Ovary (tissue), 9 donors: ENCODE data around the gene KAT6B. TPM values are rescaled to one million over a fixed set of nuclear protein-coding genes. Genes with fewer than 3 reads are reported as not detected.

Experiments
- DNase-seq, 5 donors: peaks; one replicate each; pipeline ENCODE4 v3.0.0-alpha.2; 2019 to 2020
- H3K27ac ChIP-seq, 2 donors: fragments of 200-600 bp; one replicate each; pipeline versions ENCODE4 v1.5.1 to v1.8.0; 2019 to 2022
- H3K27me3 ChIP-seq: fragments of 200-600 bp; one replicate; pipeline ENCODE4 v1.8.0; 2022
- H3K36me3 ChIP-seq: fragments of 200-600 bp; sonication (generic); one replicate; pipeline ENCODE4 v1.5.1; 2019
- H3K4me1 ChIP-seq: one replicate; pipeline ENCODE4 v1.8.1; 2013; ENCODE audit warnings: mild to moderate bottlenecking, moderate library complexity; ENCODE audit not compliant: insufficient read depth
- H3K4me3 ChIP-seq: fragments of 200-600 bp; sonication (generic); one replicate; pipeline ENCODE4 v1.5.1; 2017
- H3K9me3 ChIP-seq, 2 donors: fragments of 200-600 bp in 1 of 2; sonication (generic) in 1 of 2; one replicate each; pipeline versions ENCODE4 v1.5.1 to v1.8.1; 2013 to 2019; ENCODE audit warnings: mild to moderate bottlenecking in 1 of 2, moderate library complexity in 1 of 2
- CTCF ChIP-seq, 3 donors: fragments of 450-650 bp in 2 of 3; fragments of 200-600 bp in 1 of 3; IDR thresholded peaks; one replicate each; pipeline versions ENCODE4 v1.5.1 to v1.8.0; 2016 to 2022; ENCODE audit warnings: antibody characterized with exemption in 3 of 3, mild to moderate bottlenecking in 1 of 3
- EP300 ChIP-seq: sonication (generic); formaldehyde crosslinking; IDR thresholded peaks from one replicate; pipeline ENCODE4 v1.6.1; 2017; ENCODE audit warnings: antibody characterized with exemption
- POLR2A ChIP-seq: fragments of 450-650 bp; IDR thresholded peaks from one replicate; pipeline ENCODE4 v1.6.1; 2017; ENCODE audit warnings: antibody characterized with exemption, mild to moderate bottlenecking, moderate library complexity
- WGBS, 3 donors: extraction: QIAGEN DNeasy Blood & Tissue Kit in 1 of 3; methylation state at CpG; one replicate each; pipeline versions ENCODE4 v1.1.5 to v1.1.7; 2013 to 2017; 5-methylcytosine and 5-hydroxymethylcytosine counted together
- intact Hi-C, 4 donors: fragments of 100-400 bp; cut with DNase I; formaldehyde crosslinking; loops; one replicate each; pipeline versions ENCODE4 v1.11.0 to v1.15.1; 2022 to 2023
- polyA plus RNA-seq, 2 donors: library from polyadenylated mRNA; stranded (reverse); fragments of 200-250 nt in 1 of 2; fragments of 350-450 nt in 1 of 2; fragmentation: Illumina TruSeq in 1 of 2; extraction: RNeasy Lipid Tissue Mini Kit (QIAGEN cat#74804) in 1 of 2; gene quantifications; one replicate each; pipeline ENCODE4 v1.2.3, GENCODE V29; 2013 to 2014
- total RNA-seq, 7 donors: library from RNA; depleted of rRNA in 2 of 7; stranded (reverse); fragments of >200 nt in 2 of 7; fragmentation: NEBNext Ultra II Directional in 3 of 7; extraction: Animal tissue kit (Norgen Biotek cat#: 25700) in 3 of 7; gene quantifications; one replicate each; pipeline versions ENCODE4 v1.1.0 to v1.2.4, GENCODE V29; 2016 to 2023
- donor health status: DM: no; HTN: no; CAD: no; lungs with moderate emphysema.
- donor health status: DM: no; HTN: no; CAD: no.
- donor health status: Bipolar disorder and iron deficiency.
- donor health status: DM: yes; HTN: yes; CAD: no.
- donor health status: DM: no; HTN: no; CAD: no.
- donor health status: DM: yes; HTN: yes; CAD: no.

KAT6B gene
- total and polyA plus RNA-seq, 9 donors = 14.9 to 61.6 (median 49.2) TPM

- H3K4me1 ChIP-seq = no peaks in the 10 kb centered on the region
- 87 to 93% (median 92%) methylated on average over 5 of the region's 5 CpGs for whole genome bisulfite sequencing, 3 donors
- H3K4me3 ChIP-seq = no peak overlapping the region
- intact Hi-C loops = no loop called here
- no peak for DNase-seq
- H3K27me3 ChIP-seq = no peaks in the 10 kb centered on the region
- no peaks in the 10 kb centered on the region for H3K9me3 ChIP-seq
- no peaks in the 10 kb centered on the region for H3K36me3 ChIP-seq
- TF ChIP-seq EP300 (no peak), POLR2A (no peak), CTCF (IDR thresholded peaks at IDR 0.05) (no peak)
- no peak overlapping the region for H3K27ac ChIP-seq
Measured at GRCh38 chr10:75001715-75002350, 175.4 kb downstream of the KAT6B start.

DNA sequence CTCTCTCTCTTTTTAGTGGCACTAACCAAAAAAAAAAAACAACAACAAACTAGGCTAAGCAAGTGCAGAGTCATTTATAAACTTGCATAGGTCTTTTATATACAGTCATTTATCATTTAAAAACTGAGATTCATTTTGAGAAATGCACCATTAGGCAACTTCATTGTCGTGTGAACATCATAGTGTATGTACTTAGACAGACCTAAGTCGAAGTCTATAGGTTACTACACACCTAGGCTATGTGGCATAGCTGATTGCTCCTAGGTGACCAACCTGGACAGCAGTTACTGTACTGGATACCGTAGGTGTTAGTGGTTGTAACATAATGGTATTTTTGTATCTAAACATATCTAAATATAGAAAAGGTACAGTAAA lies 175.9 kb downstream of the KAT6B start:
- Histone ChIP-seq H3K9me3 (no peaks in the 10 kb centered on the region), H3K4me1 (peaks cover 1% of the 10 kb centered on the region), H3K27ac (no peak overlapping the region), H3K4me3 (no peak overlapping the region), H3K36me3 (no peaks in the 10 kb centered on the region), H3K27me3 (no peaks in the 10 kb centered on the region)
- TF ChIP-seq EP300 (no peak), CTCF (IDR thresholded peaks at IDR 0.05) (no peak), POLR2A (no peak)
- no peak for DNase-seq
- intact Hi-C loops = no loop called here
- 96 to 98% (median 96%) methylated on average over 3 of the region's 3 CpGs for WGBS, 3 donors

GRCh38 chr10:75002967-75003594 lies 176.7 kb downstream of the KAT6B start:
- no peak for TF ChIP-seq POLR2A
- TF ChIP-seq EP300 = no peak
- TF ChIP-seq CTCF (IDR thresholded peaks at IDR 0.05) = no peak
- 92 to 95% (median 93%) methylated on average over 3 of the region's 3 CpGs for WGBS, 3 donors
- no peak overlapping the region for H3K27ac ChIP-seq
- H3K4me1 ChIP-seq = peaks cover 1% of the 10 kb centered on the region
- no peak for DNase-seq
- no peaks in the 10 kb centered on the region for H3K36me3 ChIP-seq
- no peaks in the 10 kb centered on the region for H3K9me3 ChIP-seq
- intact Hi-C loops = no loop called here
- no peaks in the 10 kb centered on the region for H3K27me3 ChIP-seq
- H3K4me3 ChIP-seq = no peak overlapping the region

DNA sequence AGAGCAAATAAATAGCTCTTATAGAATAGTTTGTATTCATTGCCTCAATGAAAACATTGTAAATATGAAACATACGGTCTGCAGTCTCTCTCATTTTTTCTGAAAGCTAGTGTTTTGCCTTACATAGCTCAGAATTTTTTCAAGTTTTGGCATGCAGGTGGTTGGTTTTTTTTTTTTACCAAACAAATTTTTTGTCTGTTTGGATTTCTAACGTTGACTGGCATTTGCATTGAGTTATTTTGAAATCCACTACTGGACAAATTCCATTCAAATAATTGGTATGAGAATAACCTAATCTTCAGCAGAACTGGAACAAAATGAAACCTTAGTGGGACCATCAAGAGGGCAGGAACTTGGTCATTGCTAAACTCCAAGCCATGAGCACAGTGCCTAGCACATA lies 177.5 kb downstream of the KAT6B start:
- 60 to 68% (median 66%) methylated on average over 2 of the region's 2 CpGs for WGBS, 3 donors
- no peak for DNase-seq
- Histone ChIP-seq H3K36me3 (no peaks in the 10 kb centered on the region), H3K9me3 (no peaks in the 10 kb centered on the region), H3K4me3 (no peak overlapping the region), H3K27ac (no peak overlapping the region), H3K27me3 (no peaks in the 10 kb centered on the region), H3K4me1 (peaks cover 1% of the 10 kb centered on the region)
- intact Hi-C loops = no loop called here
- no peak for TF ChIP-seq EP300
- no peak for TF ChIP-seq CTCF (IDR thresholded peaks at IDR 0.05)
- TF ChIP-seq POLR2A = no peak
